Activated CD8-positive, alpha-beta memory T cell treated with anti-CD3 and anti-CD28 coated beads, Interleukin-2, amount 10 ng/mL, durations not matched to agents 7 days and 5 days (primary cell): Measurements from ENCODE around the gene TMEM131. TPM values are rescaled to one million over a fixed set of nuclear protein-coding genes. Genes with fewer than 3 reads are reported as not detected.
"Not testable (repeated sequence)": the region's sequence is repeated elsewhere in the genome, so short reads cannot be mapped to it uniquely, and the experiment has no call there.

Experiments used
- ATAC-seq: fragments of 150-1000 bp; cut with Tn5 transposase; one replicate; pipeline ENCODE4 v1.10.0; 2021; ENCODE audit warnings: moderate library complexity
- CTCF ChIA-PET: fragments of 350-600 bp; sonication (Branson Sonifier 250); formaldehyde crosslinking; loops from one replicate; lab custom pipeline; 2021; ENCODE audit warnings: antibody characterized with exemption; lab: Charles Lee
- DNase-seq: peaks from one replicate; pipeline ENCODE4 v3.0.0-alpha.2; 2020
- H3K27ac Mint-ChIP-seq: one replicate; pipeline ENCODE4 v1.8.0; 2021; ENCODE audit warnings: mild to moderate bottlenecking, mixed read lengths
- H3K27me3 Mint-ChIP-seq: one replicate; pipeline ENCODE4 v1.8.0; 2021; ENCODE audit warnings: mixed read lengths
- H3K36me3 Mint-ChIP-seq: one replicate; pipeline ENCODE4 v1.8.0; 2021; ENCODE audit warnings: mild to moderate bottlenecking, mixed read lengths
- H3K4me1 Mint-ChIP-seq: one replicate; pipeline ENCODE4 v1.8.0; 2021; ENCODE audit warnings: mixed read lengths
- H3K4me3 Mint-ChIP-seq: one replicate; pipeline ENCODE4 v1.8.0; 2021; ENCODE audit warnings: mild to moderate bottlenecking, moderate library complexity, mixed read lengths
- H3K9me3 Mint-ChIP-seq: one replicate; pipeline ENCODE4 v1.8.0; 2022; ENCODE audit warnings: low read depth, mixed read lengths
- total RNA-seq, 2 experiments: library from RNA; stranded (reverse); gene quantifications; one replicate each; pipeline ENCODE4 v1.2.3, GENCODE V29; 2021

The TMEM131 gene
- total RNA-seq, 2 experiments from 2014 or later, result 31.2 to 33.4 TPM

DNA sequence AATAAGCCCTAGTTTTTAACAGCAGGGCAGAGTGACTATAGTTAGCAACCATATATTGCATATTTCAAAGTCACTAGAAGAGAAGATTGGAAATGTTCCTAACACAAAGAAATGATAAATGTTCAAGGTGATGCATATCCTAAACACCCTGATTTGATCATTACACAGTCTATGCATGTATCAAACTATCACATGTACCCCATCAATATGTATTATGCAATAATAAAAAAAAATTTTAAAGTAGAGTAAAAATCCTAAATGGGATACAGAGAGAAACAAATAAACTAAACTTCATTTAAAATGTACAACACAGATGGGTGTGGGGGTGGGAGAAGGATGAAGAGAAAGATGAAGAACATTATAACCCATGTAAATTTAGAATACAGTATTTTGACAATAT lies 93.9 kb downstream of the TMEM131 start:
- CTCF ChIA-PET, result no interaction called here
- Mint-ChIP-seq H3K4me3 (no peak overlapping the region), H3K36me3 (peaks cover 42% of the 10 kb centered on the region), H3K4me1 (no peaks in the 10 kb centered on the region), H3K9me3 (peaks cover 2% of the 10 kb centered on the region), H3K27ac (no peak overlapping the region), H3K27me3 (no peaks in the 10 kb centered on the region)
- DNase-seq, result no peak
- ATAC-seq, result no peak

DNA sequence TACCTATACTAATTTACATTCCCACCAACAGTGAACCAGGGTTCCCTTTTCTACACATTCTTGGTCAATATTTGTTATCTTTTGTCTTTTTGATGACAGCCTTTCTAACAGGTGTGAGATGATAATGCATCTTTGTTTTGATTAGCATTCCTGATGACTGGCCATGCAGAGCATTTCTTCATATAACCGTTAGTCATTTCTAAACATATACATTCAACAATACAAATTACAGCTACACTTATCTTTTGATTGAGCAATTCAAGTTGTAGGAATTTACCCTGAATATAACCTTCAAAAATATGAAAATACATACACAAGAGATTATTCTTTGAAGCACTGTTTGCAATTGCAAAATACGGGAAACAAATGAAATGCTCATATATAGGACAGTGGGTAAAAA lies 94.9 kb downstream of the TMEM131 start:
- H3K27ac Mint-ChIP-seq, result no peak overlapping the region
- H3K4me3 Mint-ChIP-seq, result no peak overlapping the region
- peaks cover 38% of the 10 kb centered on the region for H3K36me3 Mint-ChIP-seq
- CTCF ChIA-PET, result no interaction called here
- ATAC-seq (no peak), DNase-seq (no peak)
- H3K4me1 Mint-ChIP-seq, result no peaks in the 10 kb centered on the region
- peaks cover 7% of the 10 kb centered on the region for H3K9me3 Mint-ChIP-seq
- no peaks in the 10 kb centered on the region for H3K27me3 Mint-ChIP-seq

DNA sequence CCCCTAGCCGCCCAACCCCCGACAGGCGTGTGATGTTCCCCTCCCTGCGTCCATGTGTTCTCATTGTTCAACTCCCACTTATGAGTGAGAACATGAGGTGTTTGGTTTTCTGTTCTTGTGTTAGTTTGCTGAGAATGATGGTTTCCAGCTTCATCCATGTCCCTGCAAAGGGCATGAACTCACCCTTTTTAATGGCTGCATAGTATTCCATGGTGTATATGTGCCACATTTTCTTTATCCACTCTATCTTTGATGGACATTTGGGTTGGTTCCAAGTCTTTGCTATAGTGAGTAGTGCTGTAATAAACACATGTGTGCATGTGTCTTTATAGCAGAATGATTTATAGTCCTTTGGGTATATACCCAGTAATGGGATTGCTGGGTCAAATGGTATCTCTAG lies 102.7 kb downstream of the TMEM131 start:
- H3K27me3 Mint-ChIP-seq, H3K4me3 Mint-ChIP-seq, H3K27ac Mint-ChIP-seq, H3K9me3 Mint-ChIP-seq, H3K4me1 Mint-ChIP-seq, CTCF ChIA-PET, DNase-seq, ATAC-seq: not testable (repeated sequence)
- peaks cover 19% of the 10 kb centered on the region for H3K36me3 Mint-ChIP-seq

DNA sequence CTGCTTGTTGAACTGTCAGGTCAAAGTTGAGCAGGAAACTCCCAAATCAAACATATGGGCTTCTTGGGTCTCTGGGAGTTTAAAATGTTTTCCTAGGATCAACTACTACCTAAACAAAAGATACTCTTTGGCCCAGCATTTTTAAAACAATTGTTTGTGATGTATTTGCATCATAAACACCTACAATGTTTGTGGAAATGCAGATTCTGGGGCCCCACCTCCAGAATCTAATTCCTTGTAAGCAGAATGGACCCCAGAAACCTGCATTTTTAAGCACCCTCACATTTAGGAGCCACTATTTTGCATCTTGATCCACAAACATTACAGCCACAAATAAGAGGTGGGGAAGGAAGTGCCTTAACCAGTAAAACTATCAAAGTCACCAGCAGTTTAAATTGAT lies 104.1 kb downstream of the TMEM131 start:
- ATAC-seq (no peak), DNase-seq (no peak)
- CTCF ChIA-PET, result no interaction called here
- H3K36me3 Mint-ChIP-seq, result peaks cover 30% of the 10 kb centered on the region
- H3K4me1 Mint-ChIP-seq, result no peaks in the 10 kb centered on the region
- no peaks in the 10 kb centered on the region for H3K27me3 Mint-ChIP-seq
- H3K27ac Mint-ChIP-seq, result no peak overlapping the region
- no peak overlapping the region for H3K4me3 Mint-ChIP-seq
- peaks cover 7% of the 10 kb centered on the region for H3K9me3 Mint-ChIP-seq

DNA sequence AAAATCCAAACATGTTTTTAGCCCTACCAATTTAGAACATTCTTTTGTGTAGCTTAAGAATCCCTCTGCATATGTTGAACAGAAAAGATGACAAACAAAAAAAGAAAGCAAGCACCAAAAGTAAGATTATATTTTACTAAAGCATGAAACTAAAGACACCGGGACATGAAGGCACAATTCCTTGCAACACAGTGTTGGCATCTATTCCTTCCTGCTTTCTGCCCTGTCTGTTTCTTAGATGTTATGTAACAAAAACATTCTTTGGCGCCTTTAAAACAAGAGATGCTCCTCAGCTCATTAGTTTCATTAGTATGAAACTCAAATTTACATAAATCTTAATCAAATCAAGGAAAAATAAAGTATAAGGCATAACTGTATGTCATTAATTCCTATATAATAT lies 106.6 kb downstream of the TMEM131 start:
- no peak for ATAC-seq
- peaks cover 41% of the 10 kb centered on the region for H3K36me3 Mint-ChIP-seq
- H3K9me3 Mint-ChIP-seq, result peaks cover 15% of the 10 kb centered on the region

GRCh38 chr2:97885841-97886240 lies 109.9 kb downstream of the TMEM131 start:
- Mint-ChIP-seq H3K27me3 (no peaks in the 10 kb centered on the region), H3K27ac (no peak overlapping the region), H3K4me1 (no peaks in the 10 kb centered on the region), H3K9me3 (peaks cover 20% of the 10 kb centered on the region), H3K4me3 (no peak overlapping the region), H3K36me3 (peaks cover 43% of the 10 kb centered on the region)
- CTCF ChIA-PET, result no interaction called here
- DNase-seq, result no peak
- no peak for ATAC-seq

More for the DNA sequence above, 106.6 kb downstream of the TMEM131 start:
- CTCF ChIA-PET, result no interaction called here
- no peak for DNase-seq
- Mint-ChIP-seq H3K27me3 (no peaks in the 10 kb centered on the region), H3K27ac (no peak overlapping the region), H3K4me3 (no peak overlapping the region), H3K4me1 (no peaks in the 10 kb centered on the region)

DNA sequence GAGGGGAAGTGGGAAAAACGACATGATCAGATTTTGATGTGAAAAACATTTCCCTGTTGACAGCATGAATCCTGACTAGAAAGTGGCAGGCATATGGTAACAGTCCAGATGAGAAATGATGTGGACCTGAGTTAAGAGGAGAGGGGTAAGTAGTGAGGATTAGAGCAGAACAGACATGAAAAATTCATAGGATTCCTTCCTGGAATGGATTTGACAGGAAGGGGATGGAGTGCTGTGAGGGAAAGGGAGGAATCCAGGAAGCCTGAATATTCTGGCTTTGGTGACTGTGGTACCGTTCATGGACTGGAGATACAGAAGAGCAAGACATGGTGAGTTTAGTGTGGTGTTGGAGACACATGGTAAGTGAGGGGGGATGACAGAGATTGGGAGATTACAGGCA lies 115.4 kb downstream of the TMEM131 start:
- no peaks in the 10 kb centered on the region for H3K4me1 Mint-ChIP-seq
- CTCF ChIA-PET, result no interaction called here
- no peak overlapping the region for H3K27ac Mint-ChIP-seq
- ATAC-seq (no peak), DNase-seq (no peak)
- H3K27me3 Mint-ChIP-seq, result no peaks in the 10 kb centered on the region
- peaks cover 46% of the 10 kb centered on the region for H3K36me3 Mint-ChIP-seq
- peaks cover 20% of the 10 kb centered on the region for H3K9me3 Mint-ChIP-seq
- no peak overlapping the region for H3K4me3 Mint-ChIP-seq

GRCh38 chr2:97878865-97879264 lies 116.9 kb downstream of the TMEM131 start:
- Mint-ChIP-seq H3K9me3 (peaks cover 15% of the 10 kb centered on the region), H3K27ac (no peak overlapping the region), H3K27me3 (no peaks in the 10 kb centered on the region), H3K4me3 (no peak overlapping the region), H3K4me1 (no peaks in the 10 kb centered on the region), H3K36me3 (peaks cover 44% of the 10 kb centered on the region)
- ATAC-seq, result no peak
- no peak for DNase-seq
- CTCF ChIA-PET, result no interaction called here

DNA sequence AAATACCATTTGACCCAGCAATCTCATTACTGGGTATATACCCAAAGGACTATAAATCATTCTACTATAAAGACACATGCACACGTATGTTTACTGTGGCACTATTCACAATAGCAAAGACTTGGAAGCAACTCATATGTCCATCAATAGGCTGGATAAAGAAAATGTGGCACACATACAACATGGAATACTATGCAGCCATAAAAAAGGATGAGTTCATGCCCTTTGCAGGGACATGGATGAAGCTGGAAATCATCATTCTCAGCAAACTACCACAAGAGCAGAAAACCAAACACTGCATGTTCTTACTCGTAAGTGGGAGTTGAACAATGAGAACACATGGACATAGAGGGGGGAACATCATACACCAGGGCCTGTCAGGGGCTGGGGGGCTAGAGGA lies 117.4 kb downstream of the TMEM131 start:
- H3K4me1 Mint-ChIP-seq, H3K4me3 Mint-ChIP-seq, ATAC-seq, CTCF ChIA-PET, DNase-seq, H3K27me3 Mint-ChIP-seq, H3K27ac Mint-ChIP-seq: not testable (repeated sequence)
- peaks cover 43% of the 10 kb centered on the region for H3K36me3 Mint-ChIP-seq
- peaks cover 14% of the 10 kb centered on the region for H3K9me3 Mint-ChIP-seq

- ATAC-seq, result no peak
- Mint-ChIP-seq H3K27me3 (peaks cover 4% of the 10 kb centered on the region), H3K36me3 (peaks cover 32% of the 10 kb centered on the region), H3K4me3 (no peak overlapping the region), H3K9me3 (peaks cover 6% of the 10 kb centered on the region), H3K27ac (peak overlapping the region; percentile 17), H3K4me1 (peaks cover 34% of the 10 kb centered on the region)
- CTCF ChIA-PET, result interaction anchor here (1.0 to 2.7 kb wide), 3 partner anchors 62 to 217 kb away, joined by 3 to 11 read pairs (median 3); no protein-coding TSS in a partner anchor
- DNase-seq, result no peak
These were observed 124.5 kb downstream of the TMEM131 start for GRCh38 chr2:97871096-97871780.

DNA sequence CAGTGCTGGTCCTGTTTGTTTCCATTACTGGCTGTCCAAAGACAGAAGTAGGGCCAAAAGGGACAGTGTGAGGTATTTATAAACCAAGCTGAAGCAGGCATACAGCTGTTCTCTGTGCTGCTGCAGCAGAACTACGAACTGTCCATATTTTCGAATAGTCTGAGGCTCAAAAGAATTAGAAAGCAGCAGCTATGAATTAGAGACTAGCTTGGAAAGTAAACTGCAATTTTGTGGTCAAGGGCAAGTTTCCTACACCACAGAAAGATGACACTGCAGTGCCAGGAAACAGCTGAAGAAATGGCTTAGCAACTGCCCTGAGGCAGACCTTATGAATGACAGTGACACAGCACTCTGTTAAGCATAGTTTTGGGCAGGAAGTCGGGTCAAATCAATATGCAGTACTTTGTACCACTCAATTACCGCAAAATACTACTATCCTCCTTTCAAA lies 125.3 kb downstream of the TMEM131 start:
- H3K27ac Mint-ChIP-seq, result peak overlapping the region; percentile 79

GRCh38 chr2:97869722-97870346 lies 125.9 kb downstream of the TMEM131 start:
- H3K4me3 Mint-ChIP-seq, result peak overlapping the region; percentile 21

More for the DNA sequence above, 125.3 kb downstream of the TMEM131 start:
- Mint-ChIP-seq H3K4me1 (peaks cover 34% of the 10 kb centered on the region), H3K27me3 (peaks cover 4% of the 10 kb centered on the region), H3K36me3 (peaks cover 31% of the 10 kb centered on the region), H3K4me3 (peak overlapping the region; percentile 21), H3K9me3 (peaks cover 2% of the 10 kb centered on the region)
- DNase-seq (peak; percentile 90), ATAC-seq (peak; percentile 99)
- CTCF ChIA-PET, result interaction anchor here (0.6 to 2.7 kb wide), 4 partner anchors 61 to 399 kb away, joined by 3 to 11 read pairs (median 3); no protein-coding TSS in a partner anchor

GRCh38 chr2:97868986-97869721 lies 126.6 kb downstream of the TMEM131 start:
- Mint-ChIP-seq H3K4me3 (no peak overlapping the region), H3K4me1 (peaks cover 34% of the 10 kb centered on the region), H3K36me3 (peaks cover 26% of the 10 kb centered on the region), H3K27me3 (peaks cover 4% of the 10 kb centered on the region), H3K9me3 (no peaks in the 10 kb centered on the region), H3K27ac (no peak overlapping the region)
- no peak for DNase-seq
- ATAC-seq, result no peak
- CTCF ChIA-PET, result interaction anchor here (2.7 kb wide), 1 partner anchor 63 kb away, joined by 11 read pairs; no protein-coding TSS in a partner anchor

More at GRCh38 chr2:97869722-97870346, 125.9 kb downstream of the TMEM131 start:
- Mint-ChIP-seq H3K36me3 (peaks cover 28% of the 10 kb centered on the region), H3K9me3 (no peaks in the 10 kb centered on the region), H3K27me3 (peaks cover 4% of the 10 kb centered on the region), H3K4me1 (peaks cover 34% of the 10 kb centered on the region), H3K27ac (peak overlapping the region; percentile 79)
- ATAC-seq (no peak), DNase-seq (no peak)
- CTCF ChIA-PET, result interaction anchor here (0.6 to 2.7 kb wide), 4 partner anchors 60 to 399 kb away, joined by 3 to 11 read pairs (median 3); no protein-coding TSS in a partner anchor
